Breast epithelium (tissue), 3 donors: ENCODE results near the gene TRPC3.

ENCODE experiments used
- CTCF ChIP-seq, 3 donors: fragments of 450-650 bp; IDR thresholded peaks; one replicate each; pipeline ENCODE4 v1.5.1; 2016 to 2017; ENCODE audit warnings: antibody characterized with exemption in 3 of 3, mild to moderate bottlenecking in 3 of 3, moderate library complexity in 3 of 3
- POLR2A ChIP-seq: fragments of 450-650 bp; IDR thresholded peaks from one replicate; pipeline ENCODE4 v1.6.1; 2016; ENCODE audit warnings: antibody characterized with exemption, mild to moderate bottlenecking, moderate library complexity

GRCh38 chr4:122000849-122001248 is 49.0 kb upstream of the TRPC3 start:
- TF ChIP-seq CTCF (IDR thresholded peaks at IDR 0.05) (no peak), POLR2A (no peak)
